Peyer's patch (tissue), 4 donors: ENCODE data around the gene PYGL. TPM values are rescaled to one million over a fixed set of nuclear protein-coding genes. Genes with fewer than 3 reads are reported as not detected.
"Not testable (repeated sequence)": the region's sequence is repeated elsewhere in the genome, so short reads cannot be mapped to it uniquely, and the experiment has no call there.

Source experiments
- DNase-seq, 3 donors: peaks; one replicate each; pipeline ENCODE4 v3.0.0-alpha.2; 2017 to 2019
- H3K27ac ChIP-seq, 4 donors: fragments of 200-600 bp; sonication (generic); one replicate each; pipeline ENCODE4 v1.5.1; 2016 to 2019
- H3K27me3 ChIP-seq, 2 donors: fragments of 200-600 bp; sonication (generic); one replicate each; pipeline ENCODE4 v1.5.1; 2019
- H3K36me3 ChIP-seq, 3 donors: fragments of 200-600 bp; sonication (generic); one replicate each; pipeline ENCODE4 v1.5.1; 2016 to 2019
- H3K4me1 ChIP-seq, 4 donors: fragments of 200-600 bp; sonication (generic); one replicate each; pipeline ENCODE4 v1.5.1; 2016 to 2019
- H3K4me3 ChIP-seq, 4 donors: fragments of 200-600 bp; sonication (generic); 1 replicate in 3 of 4; 2 replicates in 1 of 4; pipeline ENCODE4 v1.5.1; 2016 to 2019; ENCODE audit warnings: mild to moderate bottlenecking in 1 of 4
- H3K9me3 ChIP-seq, 4 donors: fragments of 200-600 bp; sonication (generic); one replicate each; pipeline ENCODE4 v1.5.1; 2016 to 2019; ENCODE audit warnings: mild to moderate bottlenecking in 1 of 4
- CTCF ChIP-seq, 6 experiments: fragments of 450-650 bp in 4 of 6; fragments of 200-600 bp in 2 of 6; sonication (generic) in 1 of 6; IDR thresholded peaks; one replicate each; pipeline ENCODE4 v1.5.1; 2017 to 2019; ENCODE audit warnings: antibody characterized with exemption in 6 of 6, mild to moderate bottlenecking in 3 of 6, moderate library complexity in 1 of 6
- POLR2A ChIP-seq, 2 donors: fragments of 450-650 bp; IDR thresholded peaks; one replicate each; pipeline ENCODE4 v1.5.1; 2017; ENCODE audit warnings: antibody characterized with exemption in 2 of 2, mild to moderate bottlenecking in 2 of 2, moderate library complexity in 2 of 2
- total RNA-seq, 4 donors: library from RNA; depleted of rRNA; stranded (reverse); fragments of >200 nt; gene quantifications; one replicate each; pipeline ENCODE4 v1.1.0, GENCODE V29; 2016

The PYGL gene
- total RNA-seq, 4 donors from 2014 or later = 1.8 to 42.1 (median 4.1) TPM

GRCh38 chr14:50922803-50923202 is 21.5 kb downstream of the PYGL start:
- Histone ChIP-seq H3K36me3 (no peaks in the 10 kb centered on the region), H3K9me3 (no peaks in the 10 kb centered on the region), H3K27me3 (no peaks in the 10 kb centered on the region), H3K27ac (no peak overlapping the region), H3K4me1 (no peaks in the 10 kb centered on the region), H3K4me3 (no peak overlapping the region)
- no peak for DNase-seq
- no peak for TF ChIP-seq POLR2A (IDR thresholded peaks at IDR 0.05)
- no peak for TF ChIP-seq CTCF (IDR thresholded peaks at IDR 0.05)

- Histone ChIP-seq H3K27ac (no peak overlapping the region), H3K36me3 (no peaks in the 10 kb centered on the region)
- DNase-seq = no peak
These were observed 23.6 kb downstream of the PYGL start for GRCh38 chr14:50920482-50921230.

GRCh38 chr14:50919524-50919923 is 24.8 kb downstream of the PYGL start:
- H3K27ac ChIP-seq, H3K4me1 ChIP-seq, DNase-seq, H3K36me3 ChIP-seq, H3K27me3 ChIP-seq, H3K9me3 ChIP-seq, H3K4me3 ChIP-seq: not testable (repeated sequence)

More at GRCh38 chr14:50920482-50921230, 23.6 kb downstream of the PYGL start:
- no peaks in the 10 kb centered on the region for H3K4me1 ChIP-seq
- no peaks in the 10 kb centered on the region for H3K27me3 ChIP-seq
- no peak for TF ChIP-seq POLR2A (IDR thresholded peaks at IDR 0.05)
- no peak for TF ChIP-seq CTCF (IDR thresholded peaks at IDR 0.05)
- no peaks in the 10 kb centered on the region for H3K9me3 ChIP-seq
- no peak overlapping the region for H3K4me3 ChIP-seq

GRCh38 chr14:50917449-50917848 is 26.8 kb downstream of the PYGL start:
- Histone ChIP-seq H3K4me1 (no peaks in the 10 kb centered on the region), H3K4me3 (no peak overlapping the region), H3K27ac (no peak overlapping the region), H3K27me3 (no peaks in the 10 kb centered on the region), H3K9me3 (no peaks in the 10 kb centered on the region), H3K36me3 (peaks cover 0 to 6% (median 0%) of the 10 kb centered on the region in 3 donors)
- no peak for DNase-seq
- TF ChIP-seq POLR2A (IDR thresholded peaks at IDR 0.05) (no peak), CTCF (IDR thresholded peaks at IDR 0.05) (no peak)

- Histone ChIP-seq H3K9me3 (no peaks in the 10 kb centered on the region), H3K4me1 (no peaks in the 10 kb centered on the region), H3K27ac (no peak overlapping the region), H3K36me3 (peaks cover 0 to 18% (median 0%) of the 10 kb centered on the region in 3 donors), H3K4me3 (no peak overlapping the region), H3K27me3 (no peaks in the 10 kb centered on the region)
- TF ChIP-seq CTCF (IDR thresholded peaks at IDR 0.05) (no peak), POLR2A (IDR thresholded peaks at IDR 0.05) (no peak)
- no peak for DNase-seq
These were observed 33.5 kb downstream of the PYGL start for GRCh38 chr14:50910495-50911420.
